GM10248 (cell line): ENCODE data around the gene VAV2.

Experiments used
- CTCF ChIA-PET: fragments of 300-600 bp; sonication (Branson Sonifier 250); formaldehyde crosslinking; extraction: SDS; loops from one replicate; lab custom pipeline; 2021; ENCODE audit warnings: antibody characterized with exemption; lab: Yijun Ruan, JAX
- POLR2A ChIA-PET: fragments of 350-650 bp; sonication (Branson Sonifier 250); formaldehyde crosslinking; extraction: SDS; loops from one replicate; lab custom pipeline; 2020; ENCODE audit warnings: antibody characterized with exemption; lab: Yijun Ruan, JAX
- DNase-seq: peaks from one replicate; pipeline ENCODE4 v3.0.0; 2012; ENCODE audit errors: extremely low spot score
- TF ChIP-seq, protein P1 (sequence below): IDR thresholded peaks from 2 replicates; pipeline ENCODE4 v1.5.1; 2012; ENCODE audit warnings: mild to moderate bottlenecking, low read depth; ENCODE audit errors: extremely low read depth, missing control alignments, control extremely low read depth

VAV2 gene

DNA sequence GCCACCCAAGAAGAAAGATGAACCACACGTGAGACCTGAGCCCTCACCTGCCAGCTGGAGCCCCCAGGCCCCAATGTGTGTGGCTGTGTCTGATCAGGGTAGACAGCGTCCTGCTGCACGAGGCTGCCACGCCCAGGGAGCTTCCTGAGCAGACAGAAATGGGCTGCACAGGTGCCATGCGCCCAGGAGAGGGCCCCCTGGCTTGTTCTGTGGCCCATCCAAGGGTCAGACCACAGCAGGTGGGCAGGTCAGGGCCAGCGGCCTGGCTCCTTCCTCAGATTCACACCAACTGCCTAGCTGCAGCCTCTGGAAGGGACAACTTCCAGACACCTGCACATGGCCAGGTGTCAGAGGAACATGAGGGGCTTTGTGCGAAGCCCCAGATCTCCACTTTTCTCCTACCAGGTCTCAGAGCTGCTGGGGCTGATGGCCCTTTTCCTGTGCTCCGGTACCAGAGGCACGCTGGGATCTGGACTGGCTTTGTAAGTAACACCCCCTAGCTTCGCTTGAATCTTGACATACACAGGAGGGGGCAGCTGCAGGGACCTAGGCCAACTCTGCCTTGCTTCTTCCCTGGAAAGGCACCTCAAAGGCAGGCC, 264.7 kb downstream of the VAV2 start:
- TF ChIP-seq, protein P1, sequence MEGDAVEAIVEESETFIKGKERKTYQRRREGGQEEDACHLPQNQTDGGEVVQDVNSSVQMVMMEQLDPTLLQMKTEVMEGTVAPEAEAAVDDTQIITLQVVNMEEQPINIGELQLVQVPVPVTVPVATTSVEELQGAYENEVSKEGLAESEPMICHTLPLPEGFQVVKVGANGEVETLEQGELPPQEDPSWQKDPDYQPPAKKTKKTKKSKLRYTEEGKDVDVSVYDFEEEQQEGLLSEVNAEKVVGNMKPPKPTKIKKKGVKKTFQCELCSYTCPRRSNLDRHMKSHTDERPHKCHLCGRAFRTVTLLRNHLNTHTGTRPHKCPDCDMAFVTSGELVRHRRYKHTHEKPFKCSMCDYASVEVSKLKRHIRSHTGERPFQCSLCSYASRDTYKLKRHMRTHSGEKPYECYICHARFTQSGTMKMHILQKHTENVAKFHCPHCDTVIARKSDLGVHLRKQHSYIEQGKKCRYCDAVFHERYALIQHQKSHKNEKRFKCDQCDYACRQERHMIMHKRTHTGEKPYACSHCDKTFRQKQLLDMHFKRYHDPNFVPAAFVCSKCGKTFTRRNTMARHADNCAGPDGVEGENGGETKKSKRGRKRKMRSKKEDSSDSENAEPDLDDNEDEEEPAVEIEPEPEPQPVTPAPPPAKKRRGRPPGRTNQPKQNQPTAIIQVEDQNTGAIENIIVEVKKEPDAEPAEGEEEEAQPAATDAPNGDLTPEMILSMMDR, result no peak
- ChIA-PET POLR2A (no interaction called here), CTCF (interaction anchor here (0.7 to 3.6 kb wide), 10 partner anchors 10 to 279 kb away, joined by 3 to 34 read pairs (median 4); no protein-coding TSS in a partner anchor)
- DNase-seq, result no peak

DNA sequence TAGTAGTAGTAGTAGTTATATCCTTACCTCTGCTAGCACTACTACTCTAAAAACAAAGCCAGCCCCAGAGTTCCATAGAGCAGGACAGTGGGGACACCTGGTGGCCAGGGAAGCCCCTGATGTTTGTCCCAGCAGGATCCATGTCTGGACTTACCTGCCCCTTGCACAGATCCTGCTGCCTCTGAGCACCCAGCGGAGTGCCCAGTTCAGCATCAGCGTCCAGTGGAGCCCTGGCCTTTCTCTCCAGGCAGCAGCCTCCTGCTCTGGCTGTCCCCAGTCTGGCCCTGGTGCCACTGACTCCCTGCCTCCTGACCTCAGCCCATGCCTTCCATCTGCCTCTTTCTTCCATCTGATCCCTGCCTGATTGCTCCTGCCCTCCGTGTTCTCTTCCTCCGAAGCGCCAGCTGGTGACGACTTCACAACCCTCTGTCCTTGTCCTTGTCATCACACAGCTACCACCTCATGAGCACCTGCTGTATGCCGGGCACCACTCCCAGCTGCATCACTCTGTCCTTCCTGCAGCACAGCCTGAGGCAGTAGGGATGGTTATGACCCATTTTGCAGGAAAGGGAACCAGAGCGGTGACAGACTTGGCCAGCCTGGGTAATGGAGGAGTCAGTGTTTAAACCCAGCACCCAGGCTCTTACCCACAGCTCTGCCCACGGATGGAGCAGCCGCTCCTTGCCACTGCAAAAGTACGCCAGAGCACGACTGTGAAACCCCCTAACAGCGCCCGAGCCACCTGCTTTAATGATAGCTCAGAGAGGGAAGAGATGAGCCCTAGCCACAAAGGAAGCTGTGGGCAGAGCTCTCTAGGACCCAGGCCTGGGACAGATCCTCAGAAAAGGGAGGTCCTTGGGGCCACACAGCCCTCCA, 265.5 kb downstream of the VAV2 start:
- ChIA-PET POLR2A (no interaction called here), CTCF (interaction anchor here (0.7 to 3.6 kb wide), 10 partner anchors 11 to 280 kb away, joined by 3 to 34 read pairs (median 4); no protein-coding TSS in a partner anchor)
- peak; percentile 66 for DNase-seq
- TF ChIP-seq, protein P1, result peak; percentile 49

- ChIA-PET POLR2A (no interaction called here), CTCF (interaction anchor here (1.3 to 3.6 kb wide), 4 partner anchors 16 to 194 kb away, joined by 4 to 34 read pairs (median 12); no protein-coding TSS in a partner anchor)
- no peak for DNase-seq
- TF ChIP-seq, protein P1, result no peak
These were observed 266.2 kb downstream of the VAV2 start for GRCh38 chr9:133725886-133726285.

- no peak for DNase-seq
- ChIA-PET CTCF (no interaction called here), POLR2A (no interaction called here)
- TF ChIP-seq, protein P1, result no peak
These were observed 273.4 kb downstream of the VAV2 start for GRCh38 chr9:133718563-133719315.

DNA sequence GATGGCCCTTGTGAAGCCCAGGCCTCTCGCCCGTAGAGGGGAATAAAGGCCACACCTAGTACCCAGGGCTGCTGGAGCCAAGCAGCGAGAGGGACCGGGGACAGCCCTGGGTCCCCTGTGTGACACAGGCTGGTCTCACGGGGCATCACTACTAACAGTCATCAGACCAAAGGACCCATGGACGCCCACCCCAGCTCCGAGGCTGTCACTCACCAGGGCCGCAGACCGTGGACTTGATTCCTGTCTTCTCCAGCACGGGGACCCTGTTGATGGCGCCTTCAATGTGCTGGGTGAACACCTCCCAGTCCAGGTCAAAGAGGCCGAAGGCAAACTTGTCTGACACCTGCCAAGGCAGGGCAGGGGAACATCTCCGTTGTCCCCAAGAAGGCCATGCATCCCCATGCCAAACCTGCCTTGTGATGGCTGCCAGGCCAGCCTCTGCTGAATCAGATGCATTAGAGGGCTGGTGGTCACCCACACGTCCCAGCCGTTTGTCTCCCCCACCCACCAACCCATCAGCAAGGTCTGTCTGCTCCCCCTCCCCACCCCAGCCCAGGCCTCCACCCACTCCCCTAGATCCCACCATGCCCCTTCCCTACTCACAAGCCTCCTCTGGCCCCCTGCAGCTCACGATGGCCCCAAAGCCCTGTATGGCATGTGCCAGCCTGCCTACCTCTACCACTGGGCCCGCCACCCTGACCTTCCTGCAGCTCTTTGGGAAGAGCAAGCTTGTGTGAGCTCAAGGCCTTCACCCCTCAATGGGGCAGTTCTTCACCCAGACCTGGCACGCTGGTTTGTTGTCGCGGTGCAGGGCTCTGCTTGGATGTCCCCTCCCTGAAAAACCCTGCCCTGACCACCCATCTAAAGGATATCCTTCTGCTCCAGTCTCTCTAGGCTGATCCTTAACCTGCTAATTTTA, 274.8 kb downstream of the VAV2 start:
- ChIA-PET POLR2A (no interaction called here), CTCF (interaction anchor here (1.1 kb wide), 1 partner anchor 276 kb away, joined by 3 read pairs; no protein-coding TSS in a partner anchor)
- DNase-seq, result no peak
- TF ChIP-seq, protein P1, result no peak
